ENCODE measurements around the gene RNASEH1.

DNA sequence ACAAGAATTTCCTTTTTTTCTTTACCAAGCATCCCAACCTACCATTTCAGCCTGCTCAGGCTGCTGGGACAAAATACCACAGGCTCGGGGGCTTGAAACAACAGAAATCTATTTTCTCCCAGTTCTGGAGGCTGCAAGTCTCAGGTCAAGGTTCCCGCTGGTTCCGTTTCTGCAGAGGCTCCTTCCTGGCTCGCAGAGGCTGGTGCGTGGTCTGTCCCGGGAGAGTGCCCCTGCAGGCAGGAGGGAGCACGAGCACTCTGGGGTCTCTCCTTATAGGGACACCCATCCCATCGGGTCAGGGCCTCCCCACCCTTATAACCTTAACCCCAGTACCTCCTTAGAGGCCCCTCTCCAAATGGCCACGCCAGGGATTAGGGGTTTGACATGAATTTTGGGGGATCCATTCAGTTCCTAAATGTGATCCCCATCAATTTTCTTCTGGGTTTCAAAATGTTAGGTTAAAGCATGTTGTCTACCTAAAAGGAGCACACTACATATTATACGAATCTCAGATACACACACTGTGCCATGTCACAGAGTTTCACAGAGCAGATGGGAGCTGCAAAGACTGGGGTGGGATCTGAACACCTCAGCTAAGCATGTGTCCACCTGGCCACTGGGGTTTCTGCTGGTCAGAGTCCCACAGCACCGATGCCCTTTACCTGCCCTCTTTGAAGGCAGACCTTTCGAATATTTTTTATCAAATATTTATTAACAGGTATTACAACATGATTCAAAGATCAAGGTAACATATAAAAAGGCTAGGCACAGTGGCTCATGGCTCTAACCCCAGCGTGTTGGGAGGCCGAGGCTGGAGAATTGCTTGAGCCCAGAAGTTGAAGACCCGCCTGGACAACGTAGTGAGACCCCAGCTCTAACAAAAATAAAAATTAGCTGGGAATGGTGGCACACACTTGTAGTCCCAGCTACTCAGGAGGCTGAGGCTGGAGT, 21.2 kb downstream of the RNASEH1 start:
- TF ChIP-seq, protein P1, sequence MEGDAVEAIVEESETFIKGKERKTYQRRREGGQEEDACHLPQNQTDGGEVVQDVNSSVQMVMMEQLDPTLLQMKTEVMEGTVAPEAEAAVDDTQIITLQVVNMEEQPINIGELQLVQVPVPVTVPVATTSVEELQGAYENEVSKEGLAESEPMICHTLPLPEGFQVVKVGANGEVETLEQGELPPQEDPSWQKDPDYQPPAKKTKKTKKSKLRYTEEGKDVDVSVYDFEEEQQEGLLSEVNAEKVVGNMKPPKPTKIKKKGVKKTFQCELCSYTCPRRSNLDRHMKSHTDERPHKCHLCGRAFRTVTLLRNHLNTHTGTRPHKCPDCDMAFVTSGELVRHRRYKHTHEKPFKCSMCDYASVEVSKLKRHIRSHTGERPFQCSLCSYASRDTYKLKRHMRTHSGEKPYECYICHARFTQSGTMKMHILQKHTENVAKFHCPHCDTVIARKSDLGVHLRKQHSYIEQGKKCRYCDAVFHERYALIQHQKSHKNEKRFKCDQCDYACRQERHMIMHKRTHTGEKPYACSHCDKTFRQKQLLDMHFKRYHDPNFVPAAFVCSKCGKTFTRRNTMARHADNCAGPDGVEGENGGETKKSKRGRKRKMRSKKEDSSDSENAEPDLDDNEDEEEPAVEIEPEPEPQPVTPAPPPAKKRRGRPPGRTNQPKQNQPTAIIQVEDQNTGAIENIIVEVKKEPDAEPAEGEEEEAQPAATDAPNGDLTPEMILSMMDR (IDR thresholded peaks at IDR 0.05) = peak in 5 of 6 experiments; percentile 25 to 56 (median 54)
- no peak for TF ChIP-seq POLR2A (IDR thresholded peaks at IDR 0.05)
- TF ChIP-seq EP300 (IDR thresholded peaks at IDR 0.05) = no peak
